Stimulated activated CD4-positive, alpha-beta T cell treated with anti-CD3 and anti-CD28 coated beads, Interleukin-4, amount 100 ng/mL, for 24 hours (primary cell): ENCODE data around the gene SFXN1.
A peak's percentile ranks its signal among the peaks of the same experiment; 100 is the strongest.
"Not testable (repeated sequence)": the region's sequence is repeated elsewhere in the genome, so short reads cannot be mapped to it uniquely, and the experiment has no call there.

Experiments used
- DNase-seq: peaks from one replicate; pipeline ENCODE4 v3.0.0-alpha.2; 2020

The SFXN1 gene

GRCh38 chr5:175501759-175502158 is 23.4 kb downstream of the SFXN1 start:
- DNase-seq = no peak

GRCh38 chr5:175507671-175508070 is 29.3 kb downstream of the SFXN1 start:
- DNase-seq = peak; percentile 50

GRCh38 chr5:175508896-175509295 is 30.5 kb downstream of the SFXN1 start:
- no peak for DNase-seq

- no peak for DNase-seq
These were observed 34.9 kb downstream of the SFXN1 start for GRCh38 chr5:175513297-175513696.

GRCh38 chr5:175513726-175514125 is 35.4 kb downstream of the SFXN1 start:
- DNase-seq = no peak

GRCh38 chr5:175516933-175517823 is 38.8 kb downstream of the SFXN1 start:
- peak; percentile 49 for DNase-seq

GRCh38 chr5:175517824-175518450 is 39.6 kb downstream of the SFXN1 start:
- peak; percentile 90 for DNase-seq

- no peak for DNase-seq
These were observed 40.6 kb downstream of the SFXN1 start for GRCh38 chr5:175519006-175519405.

GRCh38 chr5:175520321-175520720 is 42.0 kb downstream of the SFXN1 start:
- peak; percentile 61 for DNase-seq

- DNase-seq = no peak
These were observed 42.5 kb downstream of the SFXN1 start for GRCh38 chr5:175520873-175521272.

GRCh38 chr5:175521313-175521833 is 43.0 kb downstream of the SFXN1 start:
- peak; percentile 46 for DNase-seq

GRCh38 chr5:175523292-175523691 is 44.9 kb downstream of the SFXN1 start:
- DNase-seq = no peak

GRCh38 chr5:175524211-175524610 is 45.9 kb downstream of the SFXN1 start:
- DNase-seq = no peak

GRCh38 chr5:175526691-175527090 is 48.3 kb downstream of the SFXN1 start:
- no peak for DNase-seq

- DNase-seq = no peak
These were observed 53.0 kb downstream of the SFXN1 start for GRCh38 chr5:175531361-175531760.

- DNase-seq = peak; percentile 87
These were observed 55.9 kb downstream of the SFXN1 start for GRCh38 chr5:175534070-175534932.

- DNase-seq = not testable (repeated sequence)
These were observed 57.0 kb downstream of the SFXN1 start for GRCh38 chr5:175535331-175535730.

GRCh38 chr5:175535796-175536195 is 57.4 kb downstream of the SFXN1 start:
- no peak for DNase-seq

- no peak for DNase-seq
These were observed 60.2 kb downstream of the SFXN1 start for GRCh38 chr5:175538576-175538975.

GRCh38 chr5:175539936-175540335 is 61.6 kb downstream of the SFXN1 start:
- no peak for DNase-seq

GRCh38 chr5:175541264-175541663 is 62.9 kb downstream of the SFXN1 start:
- no peak for DNase-seq

GRCh38 chr5:175542232-175542965 is 64.0 kb downstream of the SFXN1 start:
- peak; percentile 34 for DNase-seq

- DNase-seq = no peak
These were observed 64.5 kb downstream of the SFXN1 start for GRCh38 chr5:175542966-175543235.
